NCI-H510A treated with DMSO at 0.1 percent for 48 hours (cell line): ENCODE measurements around the gene SPON1.
A peak's percentile ranks its signal among the peaks of the same experiment; 100 is the strongest.

Experiments used
- DNase-seq: peaks from one replicate; lab custom pipeline; 2025; lab: John Stamatoyannopoulos, UW

SPON1 gene

GRCh38 chr11:13944016-13944415, 18.5 kb upstream of the SPON1 start:
- no peak for DNase-seq

- no peak for DNase-seq
Observed at GRCh38 chr11:13944911-13945425, 17.6 kb upstream of the SPON1 start.

GRCh38 chr11:13947379-13947778, 15.1 kb upstream of the SPON1 start:
- no peak for DNase-seq

DNA sequence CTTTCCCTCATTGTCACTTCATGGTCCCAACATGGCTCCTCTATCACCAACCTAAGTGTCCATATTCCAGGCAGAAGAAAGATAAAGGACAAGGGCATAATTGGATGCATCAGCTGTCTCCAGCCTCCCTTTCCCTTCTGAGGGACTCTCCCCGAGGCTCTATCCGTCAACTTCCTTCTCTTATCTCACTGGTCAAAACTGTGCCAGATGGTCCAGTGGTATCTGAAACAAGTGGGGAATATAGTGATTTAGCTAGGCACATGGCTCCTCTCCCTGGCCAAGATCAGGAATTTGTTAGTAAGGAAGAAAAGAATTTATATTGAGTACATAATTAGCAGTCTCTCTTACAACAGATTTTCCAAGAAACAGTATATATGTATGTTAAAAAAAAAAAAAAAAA, 12.6 kb upstream of the SPON1 start:
- no peak for DNase-seq

DNA sequence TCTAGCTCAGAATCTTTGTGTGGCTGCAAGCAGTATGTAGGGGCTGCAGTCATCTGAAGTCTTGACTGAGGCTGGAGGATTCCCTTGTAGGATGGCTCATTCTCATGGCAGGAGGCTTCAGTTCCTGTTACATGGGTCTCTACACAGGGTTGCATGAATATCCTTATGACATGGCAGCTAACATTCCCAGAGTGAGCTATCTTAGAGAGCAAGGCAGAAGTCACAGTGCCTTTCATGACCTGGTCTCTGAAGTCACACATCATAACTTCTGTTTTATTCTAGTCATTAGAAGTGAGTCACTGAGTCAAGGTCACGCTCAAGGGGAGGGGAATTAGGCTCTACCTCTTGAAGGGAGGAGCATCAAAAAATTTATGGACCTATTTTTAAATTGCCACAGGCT, 10.3 kb upstream of the SPON1 start:
- no peak for DNase-seq

GRCh38 chr11:13952668-13953067, 9.9 kb upstream of the SPON1 start:
- DNase-seq = no peak

DNA sequence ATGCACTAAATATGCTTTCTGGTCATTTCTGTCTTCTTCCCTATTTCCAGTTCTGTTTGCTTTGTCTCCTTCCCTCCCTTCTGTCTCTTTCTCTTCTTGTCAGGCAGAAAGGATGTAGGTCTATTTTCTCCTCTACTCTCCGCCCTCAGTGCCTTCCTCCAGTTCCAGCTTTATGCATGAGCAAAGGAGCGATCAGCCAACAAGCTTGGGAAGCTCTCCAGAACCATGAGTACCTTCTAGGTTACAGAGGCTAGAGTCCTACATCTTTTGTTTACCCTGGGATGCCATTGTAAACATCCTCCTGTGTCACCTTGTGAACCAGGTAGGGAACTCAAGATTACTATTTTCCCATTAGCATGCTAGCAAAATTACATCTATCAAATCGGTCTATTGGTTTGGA, 7.9 kb upstream of the SPON1 start:
- DNase-seq = no peak

DNA sequence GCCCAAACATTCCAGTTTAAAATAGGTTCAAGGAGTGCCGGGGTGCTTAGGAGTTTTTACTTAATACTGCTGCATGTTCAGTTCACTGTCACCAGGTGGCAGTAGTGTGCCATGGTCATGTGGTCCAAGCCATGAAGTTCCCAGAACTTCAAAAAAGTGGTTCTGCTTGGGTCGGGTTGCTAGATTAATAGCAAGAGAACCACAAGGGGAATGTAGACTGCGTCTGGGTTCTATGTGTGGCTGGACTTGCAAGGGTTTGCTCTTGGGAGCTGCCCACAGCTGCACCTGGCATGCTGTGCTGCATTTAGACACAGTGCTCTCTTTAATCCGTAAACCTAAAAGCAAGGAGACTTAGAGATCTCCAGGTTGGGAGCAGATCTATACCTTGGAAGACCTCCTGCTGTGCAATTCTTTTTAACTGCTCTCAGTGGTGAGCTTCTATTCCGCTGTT, 6.5 kb upstream of the SPON1 start:
- peak; percentile 25 for DNase-seq

GRCh38 chr11:13956988-13957387, 5.5 kb upstream of the SPON1 start:
- DNase-seq = no peak

GRCh38 chr11:13958641-13959400, 3.7 kb upstream of the SPON1 start:
- DNase-seq = no peak

- no peak for DNase-seq
Observed at GRCh38 chr11:13962198-13962561, 343 bp upstream of the SPON1 start.

DNA sequence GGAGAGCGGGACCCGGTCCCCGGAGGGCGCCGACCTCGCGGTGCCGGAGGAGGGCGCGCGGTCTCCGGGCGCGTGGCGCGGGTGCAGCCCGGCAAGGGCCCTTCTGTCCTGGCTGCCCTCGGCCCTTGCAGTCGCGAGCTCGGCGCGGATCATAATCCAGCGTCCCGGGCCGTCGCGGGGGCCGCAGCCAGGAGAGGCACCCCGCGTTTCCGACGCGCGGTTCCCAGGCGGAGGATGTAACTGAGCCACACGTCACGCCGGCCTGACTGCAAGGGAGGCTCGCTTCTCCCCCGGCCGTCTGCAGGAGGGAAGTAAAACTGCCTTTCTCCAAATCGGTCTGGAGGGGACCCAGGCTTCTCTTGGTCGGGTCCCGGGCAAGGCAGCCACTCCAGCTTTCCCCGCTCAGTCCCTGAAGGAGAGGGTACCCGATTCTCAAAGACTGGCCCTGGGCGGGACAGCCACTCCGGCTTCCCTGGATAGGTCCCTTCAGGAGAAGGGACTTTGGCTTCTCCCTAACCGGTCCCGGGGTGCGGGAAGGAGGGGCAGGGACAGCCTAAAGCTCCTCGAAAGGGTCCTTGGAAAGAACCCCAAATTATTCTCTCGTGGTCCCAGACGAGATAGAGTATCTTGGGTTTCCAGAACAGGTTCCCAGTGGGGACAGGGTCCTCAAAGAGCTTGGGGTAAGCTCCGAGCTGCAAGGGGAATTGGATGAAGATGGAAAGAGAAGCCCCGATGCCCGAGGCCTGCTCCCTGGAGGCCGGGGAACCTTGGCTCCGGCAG, 836 bp downstream of the SPON1 start:
- no peak for DNase-seq

DNA sequence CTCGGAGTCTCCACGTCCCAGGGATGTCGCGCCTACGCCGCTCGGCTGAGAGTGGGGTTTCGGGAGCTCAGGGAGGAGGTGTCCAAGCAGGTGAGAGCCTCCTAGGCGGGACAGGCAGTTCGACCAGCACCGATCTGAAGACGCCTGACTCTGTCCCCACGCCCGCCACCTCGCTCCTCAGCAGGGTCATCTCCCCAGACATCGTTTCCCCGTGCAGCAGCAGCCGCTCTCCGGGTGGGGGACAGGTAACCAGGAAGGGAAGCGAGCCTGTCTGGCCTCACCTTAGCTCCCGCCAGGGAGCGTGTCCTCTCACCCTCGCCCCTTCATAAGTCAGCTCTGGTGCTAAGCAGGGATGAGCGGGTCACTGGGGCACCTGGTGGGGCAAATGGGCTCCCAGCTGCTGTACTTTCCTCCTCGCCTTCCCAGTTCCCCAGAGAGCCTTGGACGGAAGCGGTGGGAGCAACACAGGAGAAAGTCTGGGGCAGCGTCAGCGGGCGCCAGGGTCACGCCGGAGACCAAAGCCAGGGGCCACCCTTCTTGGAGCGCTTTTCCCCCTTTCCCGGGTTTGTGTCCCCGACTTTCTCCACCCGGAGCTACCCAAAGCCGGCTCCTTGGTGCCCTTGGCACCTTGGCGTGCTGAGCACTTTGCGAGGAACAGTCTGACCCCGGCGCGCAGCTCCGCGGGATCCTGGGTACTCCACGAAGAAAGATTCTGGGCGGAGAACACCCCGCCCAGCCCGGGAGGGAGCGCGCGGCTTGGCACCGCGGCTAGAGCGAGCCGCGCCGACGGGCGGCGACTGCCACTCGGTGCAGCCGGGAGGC, 1.6 kb downstream of the SPON1 start:
- no peak for DNase-seq

GRCh38 chr11:13964771-13965074, 2.2 kb downstream of the SPON1 start:
- no peak for DNase-seq

GRCh38 chr11:13965337-13965736, 2.8 kb downstream of the SPON1 start:
- DNase-seq = no peak

DNA sequence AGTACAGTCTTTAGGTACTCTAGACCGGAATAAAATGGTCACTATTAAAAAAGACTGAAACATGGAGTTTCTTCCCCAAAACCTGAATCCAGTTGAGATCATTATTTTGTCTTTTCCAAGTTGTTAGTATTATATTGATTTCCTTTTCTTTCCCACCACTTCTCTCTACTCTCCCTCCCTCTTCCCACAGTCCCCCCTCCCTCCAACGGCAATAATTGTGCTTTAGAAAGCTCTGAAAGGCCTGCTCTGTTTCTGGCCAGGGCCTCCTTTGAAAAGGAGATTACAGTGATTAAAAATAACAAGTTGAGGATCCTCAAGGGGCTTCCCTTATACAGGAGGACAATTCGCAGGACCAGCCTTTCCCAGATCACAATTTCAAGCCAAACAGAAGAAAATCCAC, 3.5 kb downstream of the SPON1 start:
- no peak for DNase-seq

GRCh38 chr11:13966486-13966885, 4.0 kb downstream of the SPON1 start:
- no peak for DNase-seq

- DNase-seq = peak; percentile 34
Observed at GRCh38 chr11:13970986-13971385, 8.5 kb downstream of the SPON1 start.

DNA sequence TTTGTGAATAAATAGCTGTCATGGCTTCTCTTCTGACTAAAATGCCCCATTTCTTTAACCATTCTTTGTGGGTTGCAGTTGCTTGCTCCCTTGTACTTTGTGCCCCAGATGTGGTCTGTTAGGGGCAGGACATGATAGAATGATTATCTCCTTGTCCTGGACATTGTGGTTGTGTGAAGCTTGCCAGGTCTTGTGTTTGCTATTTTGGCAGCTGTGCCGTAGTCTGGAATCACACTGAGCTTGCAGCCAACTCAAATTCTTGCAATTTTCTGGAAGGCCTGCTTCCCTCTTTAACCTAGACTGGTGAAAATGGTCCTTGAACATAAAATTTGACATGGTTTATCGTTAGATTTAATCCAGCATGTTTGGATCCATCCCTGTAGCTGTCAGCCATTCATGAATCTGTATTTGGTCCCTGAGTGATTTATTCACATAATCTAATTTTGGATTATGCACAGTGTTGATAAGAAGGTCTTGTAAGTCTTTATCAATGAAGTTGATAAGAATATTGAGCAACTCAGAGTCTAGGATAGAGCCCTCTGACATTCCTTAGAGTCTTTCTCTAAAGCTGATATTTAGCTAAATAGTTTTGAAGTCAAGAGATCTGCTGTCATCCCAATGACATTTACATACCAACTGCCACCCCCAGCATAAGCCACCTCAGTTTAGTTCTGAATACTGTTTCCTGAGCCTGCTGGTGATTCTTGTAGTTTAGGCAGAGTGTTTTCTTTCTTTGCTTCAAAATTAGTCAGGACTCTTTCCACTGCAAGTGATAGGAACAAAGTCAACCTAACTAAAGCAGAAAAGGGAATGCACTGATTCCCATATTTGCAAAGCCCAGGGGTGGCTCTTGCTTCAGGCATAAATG, 9.8 kb downstream of the SPON1 start:
- DNase-seq = no peak

- no peak for DNase-seq
Observed at GRCh38 chr11:13972944-13973343, 10.4 kb downstream of the SPON1 start.

DNA sequence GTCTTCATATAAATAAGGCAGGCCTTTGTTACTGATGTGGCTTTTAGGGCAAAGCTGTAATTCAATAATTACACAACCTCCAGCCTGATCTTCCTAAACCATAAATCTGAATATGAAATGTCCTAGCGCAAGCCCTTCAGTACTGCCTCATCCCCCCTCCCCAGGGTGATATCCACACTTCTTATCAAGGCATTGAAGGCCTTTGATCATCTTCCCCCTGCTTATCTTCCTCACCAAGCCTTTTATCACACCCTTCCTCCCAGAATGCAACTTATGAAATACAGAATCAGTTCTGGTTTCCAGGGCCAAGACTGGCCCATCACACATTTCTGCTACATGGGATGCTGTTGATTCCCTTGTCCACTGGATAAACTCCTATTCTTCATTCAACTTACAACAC, 12.1 kb downstream of the SPON1 start:
- DNase-seq = no peak
